Measurements from ENCODE around the gene EDIL3.

- TF ChIP-seq, protein P1, sequence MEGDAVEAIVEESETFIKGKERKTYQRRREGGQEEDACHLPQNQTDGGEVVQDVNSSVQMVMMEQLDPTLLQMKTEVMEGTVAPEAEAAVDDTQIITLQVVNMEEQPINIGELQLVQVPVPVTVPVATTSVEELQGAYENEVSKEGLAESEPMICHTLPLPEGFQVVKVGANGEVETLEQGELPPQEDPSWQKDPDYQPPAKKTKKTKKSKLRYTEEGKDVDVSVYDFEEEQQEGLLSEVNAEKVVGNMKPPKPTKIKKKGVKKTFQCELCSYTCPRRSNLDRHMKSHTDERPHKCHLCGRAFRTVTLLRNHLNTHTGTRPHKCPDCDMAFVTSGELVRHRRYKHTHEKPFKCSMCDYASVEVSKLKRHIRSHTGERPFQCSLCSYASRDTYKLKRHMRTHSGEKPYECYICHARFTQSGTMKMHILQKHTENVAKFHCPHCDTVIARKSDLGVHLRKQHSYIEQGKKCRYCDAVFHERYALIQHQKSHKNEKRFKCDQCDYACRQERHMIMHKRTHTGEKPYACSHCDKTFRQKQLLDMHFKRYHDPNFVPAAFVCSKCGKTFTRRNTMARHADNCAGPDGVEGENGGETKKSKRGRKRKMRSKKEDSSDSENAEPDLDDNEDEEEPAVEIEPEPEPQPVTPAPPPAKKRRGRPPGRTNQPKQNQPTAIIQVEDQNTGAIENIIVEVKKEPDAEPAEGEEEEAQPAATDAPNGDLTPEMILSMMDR (IDR thresholded peaks at IDR 0.05): no peak
- TF ChIP-seq POLR2A (IDR thresholded peaks at IDR 0.05): no peak
These were observed 215.8 kb downstream of the EDIL3 start for GRCh38 chr5:84168841-84169240.

Data from prostate gland (tissue), 2 donors.